GM19455 (cell line): Measurements from ENCODE around the gene N4BP2L2.

Experiments
- ATAC-seq: cut with Tn5 transposase; IDR thresholded peaks from one replicate; pipeline ENCODE4 v1.9.1; 2021; ENCODE audit not compliant: unreplicated experiment

The N4BP2L2 gene

DNA sequence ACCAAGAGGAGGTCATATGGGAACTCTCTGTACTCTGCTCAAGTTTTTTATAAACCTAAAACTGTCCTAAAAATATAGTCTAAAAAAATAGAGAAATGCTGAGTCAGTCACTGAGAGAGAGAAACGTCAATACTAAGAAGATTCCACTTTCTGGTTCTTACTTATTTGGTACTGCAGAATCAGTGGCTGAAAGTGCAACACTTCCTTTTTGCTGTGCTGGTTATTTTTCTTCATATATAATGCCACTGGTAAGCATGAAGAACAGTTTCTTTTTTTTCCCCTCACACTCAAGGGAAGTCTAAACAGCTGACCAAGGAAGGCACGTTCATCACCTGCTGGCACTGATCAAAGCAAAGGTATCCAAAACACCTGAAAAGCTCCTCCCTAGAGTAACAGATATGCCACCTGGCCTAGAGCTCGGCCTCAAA, 66.4 kb downstream of the N4BP2L2 start:
- ATAC-seq = peak; percentile 89

DNA sequence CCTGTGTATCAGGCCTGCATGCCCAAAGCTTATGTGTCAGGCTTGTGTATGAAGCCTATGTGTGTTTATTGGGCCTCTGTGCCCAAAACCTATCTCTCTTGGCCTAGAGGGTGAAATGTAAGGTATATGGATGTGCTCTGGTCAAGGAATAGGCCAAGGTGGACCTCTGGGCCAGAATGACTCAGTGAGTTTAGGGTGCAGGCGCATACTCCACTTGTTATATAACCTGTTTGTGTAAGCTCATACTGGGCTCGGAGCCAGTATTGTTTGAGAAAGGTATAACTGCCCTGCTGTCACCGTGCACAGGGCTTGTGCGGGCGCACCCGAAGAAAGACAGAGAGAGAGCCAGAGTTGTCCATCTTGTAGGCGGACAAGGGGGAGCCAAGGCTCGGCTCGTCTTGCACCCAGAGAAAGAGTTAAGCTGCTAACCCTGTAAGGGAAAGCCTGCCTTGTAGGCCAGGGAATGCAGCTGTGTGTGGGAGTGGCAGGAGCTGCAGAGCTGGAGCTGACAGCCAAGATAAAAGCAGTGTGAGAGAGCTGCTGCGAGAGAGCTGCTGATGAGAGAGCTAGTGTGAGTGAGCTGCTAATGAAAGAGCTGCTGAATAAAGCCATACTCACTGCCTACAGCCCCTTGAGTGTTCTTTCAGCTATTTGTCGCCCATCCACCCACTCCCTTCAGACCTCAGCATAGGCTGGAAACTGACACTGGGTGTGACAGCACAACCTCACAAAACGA, 67.2 kb downstream of the N4BP2L2 start:
- no peak for ATAC-seq

DNA sequence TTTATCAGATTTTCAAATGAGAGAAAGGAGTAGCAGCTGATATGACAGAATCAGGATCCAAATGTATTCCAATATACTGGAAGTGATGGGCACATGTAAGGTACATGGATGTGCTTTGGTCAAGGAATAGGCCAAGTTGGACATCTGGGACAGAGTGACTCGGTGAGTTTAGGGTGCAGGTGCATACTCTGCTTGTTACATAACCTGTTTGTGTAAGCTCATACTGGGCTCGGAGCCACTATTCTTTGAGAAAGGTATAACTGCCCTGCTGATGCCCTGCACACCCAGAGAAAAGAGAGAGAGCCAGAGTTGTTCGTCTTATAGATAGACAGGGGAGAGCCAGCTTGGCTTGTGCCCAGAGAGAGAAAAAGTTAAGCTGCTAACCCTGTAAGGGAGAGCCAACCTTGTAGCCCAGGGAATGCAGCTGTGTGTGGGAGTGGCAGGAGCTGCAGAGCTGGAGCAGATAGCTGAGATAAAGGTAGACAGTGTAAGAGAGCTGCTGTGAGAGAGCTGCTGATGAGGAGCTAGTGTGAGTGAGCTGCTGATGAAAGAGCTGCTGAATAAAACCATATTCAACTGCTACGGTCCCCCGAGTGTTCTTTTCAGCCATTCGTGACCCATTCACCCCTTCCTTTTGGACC, 70.0 kb downstream of the N4BP2L2 start:
- ATAC-seq = no peak

DNA sequence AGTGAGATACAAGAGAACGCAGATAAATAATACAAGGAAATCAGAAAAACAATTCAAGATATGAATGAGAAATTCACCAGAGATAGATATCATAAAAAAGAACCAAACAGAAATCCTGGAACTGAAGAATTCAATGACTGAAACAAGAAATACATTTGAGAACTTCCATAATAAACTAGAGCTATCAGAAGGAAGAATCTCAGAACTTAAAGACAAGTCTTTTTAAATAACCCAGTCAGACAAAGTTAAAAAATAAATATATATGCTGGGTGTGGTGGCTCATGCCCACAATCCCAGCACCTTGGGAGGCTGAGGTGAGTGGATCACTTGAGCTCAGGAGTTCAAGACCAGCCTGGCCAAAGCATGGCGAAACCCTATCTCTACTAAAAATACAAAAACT, 82.0 kb downstream of the N4BP2L2 start:
- ATAC-seq = no peak

DNA sequence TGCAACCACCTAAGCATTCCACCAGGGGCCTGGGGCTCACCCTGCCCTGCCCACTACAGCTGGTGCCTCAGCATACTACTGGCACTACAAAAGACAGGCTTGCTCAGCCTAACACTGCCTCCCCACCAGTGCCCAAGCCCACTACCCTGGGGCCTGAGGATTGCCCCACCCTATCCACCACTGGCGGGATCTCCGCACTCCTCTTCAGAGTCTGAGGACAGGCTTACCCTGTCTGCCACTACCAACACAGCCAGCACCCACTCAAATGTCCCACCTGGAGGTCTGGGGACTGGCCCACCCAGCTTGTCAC, 83.0 kb downstream of the N4BP2L2 start:
- no peak for ATAC-seq

DNA sequence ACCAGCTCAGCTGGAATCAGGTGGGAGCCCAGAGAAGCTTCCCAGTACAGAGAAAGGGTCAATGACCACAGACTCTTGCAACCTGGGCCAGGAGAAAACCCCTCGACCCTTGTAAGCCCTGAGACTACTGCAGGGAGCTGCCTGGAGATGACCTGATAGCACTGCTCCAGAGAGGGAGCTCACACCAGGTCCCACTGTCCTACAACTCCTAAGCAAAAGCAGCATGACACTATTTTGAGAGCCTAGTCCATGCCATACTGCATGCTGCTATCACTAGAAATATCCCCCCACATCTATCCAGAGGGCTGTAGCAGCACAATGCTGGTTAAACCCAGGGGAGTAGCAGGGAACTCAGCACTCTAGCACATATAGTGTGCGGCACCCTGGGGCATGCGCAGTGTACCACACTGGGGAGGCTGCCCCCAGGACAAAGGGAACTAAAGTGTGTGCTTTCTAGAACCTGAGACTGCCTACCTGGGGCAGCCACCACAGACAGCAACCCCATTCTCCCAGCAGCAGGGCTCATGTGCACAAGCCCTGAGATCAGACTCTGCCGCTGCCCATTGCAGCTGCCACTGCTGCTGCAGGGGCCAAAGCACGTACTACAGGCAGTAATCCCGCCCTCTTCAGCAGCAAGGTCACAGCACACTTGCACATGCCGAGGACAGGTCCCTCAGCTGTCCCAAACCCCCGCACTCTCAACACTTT, 83.6 kb downstream of the N4BP2L2 start:
- no peak for ATAC-seq

DNA sequence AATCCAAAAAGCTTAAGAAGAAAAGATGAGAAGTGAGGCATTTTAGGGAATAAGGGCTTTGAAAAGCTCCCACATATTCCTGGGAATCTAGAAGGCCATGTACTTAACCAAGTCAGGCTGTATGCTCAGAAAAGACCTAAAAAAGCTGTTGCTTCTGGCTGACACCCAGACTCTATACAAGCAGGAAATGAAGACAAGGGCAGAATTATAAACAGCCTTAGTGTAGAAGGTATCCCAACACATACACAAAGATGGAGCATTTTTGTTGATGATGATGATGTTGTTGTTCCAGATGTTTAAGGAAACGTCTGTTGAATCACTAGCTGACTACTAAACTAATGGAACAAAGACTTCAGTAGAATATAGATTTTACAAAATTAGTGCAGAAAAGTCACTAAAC, 84.6 kb downstream of the N4BP2L2 start:
- no peak for ATAC-seq

DNA sequence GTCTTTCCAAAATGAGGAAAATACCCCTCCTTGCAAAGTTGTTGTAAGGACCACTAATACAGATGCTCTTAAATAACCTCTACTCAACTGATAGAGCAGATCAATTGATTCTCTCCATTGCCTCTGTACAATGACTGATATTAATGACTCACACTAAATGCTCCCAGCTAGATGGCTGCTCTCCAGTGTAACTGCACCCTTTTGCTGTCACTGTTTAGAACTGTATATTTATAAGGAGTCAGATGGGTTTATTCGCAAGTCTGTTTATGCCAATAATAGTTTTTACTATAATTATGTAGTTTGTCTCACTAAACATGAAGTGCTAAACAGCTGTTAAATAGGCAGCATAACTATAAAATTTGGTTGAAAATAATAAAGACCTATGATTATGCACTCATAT, 89.6 kb downstream of the N4BP2L2 start:
- no peak for ATAC-seq

DNA sequence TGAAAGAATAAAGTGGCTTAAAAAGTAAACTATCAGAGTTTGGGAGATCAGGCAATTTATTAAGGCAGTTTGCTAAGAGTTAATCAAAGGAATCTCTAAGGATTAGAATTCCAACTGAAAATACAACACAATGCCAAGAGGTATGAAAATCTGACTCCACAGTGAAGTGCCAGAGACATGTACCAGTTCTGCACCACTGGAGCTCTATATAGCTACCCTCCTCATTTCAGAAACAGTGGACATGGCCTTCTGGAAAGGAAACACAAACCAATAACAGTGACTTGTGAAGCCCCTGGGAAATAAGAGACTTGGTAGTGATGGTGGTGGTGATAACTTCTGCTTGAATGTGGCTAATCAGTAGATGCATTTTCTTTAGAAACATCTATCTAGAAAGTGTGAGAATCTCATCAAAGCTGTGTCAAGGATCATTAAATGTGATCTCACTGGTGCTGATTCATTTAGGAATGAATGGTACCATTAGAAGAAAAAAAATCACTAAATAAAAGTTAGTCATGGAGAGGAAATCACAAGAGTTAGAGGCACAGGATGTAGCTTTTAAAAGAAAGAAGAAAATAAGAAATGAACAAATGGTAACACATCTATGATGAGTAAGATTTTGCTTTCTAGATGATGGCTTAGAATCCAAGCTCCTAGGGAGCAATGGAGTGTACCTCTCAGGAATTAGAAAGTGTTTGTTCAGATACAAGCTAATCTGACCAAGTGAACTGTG, 90.5 kb downstream of the N4BP2L2 start:
- no peak for ATAC-seq

DNA sequence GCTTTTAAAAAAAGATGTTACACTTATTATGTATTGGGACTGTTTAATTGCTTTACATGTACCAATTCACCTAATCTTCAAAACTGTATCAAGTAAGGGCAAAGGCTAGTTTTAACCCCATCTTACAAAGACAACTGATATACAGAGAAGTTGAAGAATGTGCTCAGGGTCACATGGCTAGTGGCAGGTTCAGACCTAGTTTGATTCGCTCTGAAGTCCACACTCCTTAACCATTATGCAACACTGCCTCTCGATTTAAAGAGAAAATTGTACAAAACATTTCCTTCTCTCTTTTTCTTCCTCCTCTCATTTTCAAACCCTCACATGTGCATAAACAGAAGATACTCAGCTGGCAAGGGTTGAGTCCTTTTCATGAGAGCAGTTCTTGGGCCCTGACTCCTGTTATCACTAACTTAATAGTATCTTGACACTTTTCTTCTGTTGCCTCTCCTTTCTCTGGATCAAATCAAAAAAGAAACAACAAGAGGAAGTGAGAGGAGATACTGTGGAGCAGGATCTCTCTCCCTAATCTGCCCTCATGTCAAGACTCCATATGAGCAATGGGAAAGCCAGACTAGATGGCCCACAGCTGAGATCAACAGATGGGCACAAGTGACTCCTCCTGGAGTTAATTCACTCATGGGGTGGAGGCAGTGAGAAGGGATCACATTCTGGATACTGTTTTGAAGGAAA, 91.7 kb downstream of the N4BP2L2 start:
- no peak for ATAC-seq

DNA sequence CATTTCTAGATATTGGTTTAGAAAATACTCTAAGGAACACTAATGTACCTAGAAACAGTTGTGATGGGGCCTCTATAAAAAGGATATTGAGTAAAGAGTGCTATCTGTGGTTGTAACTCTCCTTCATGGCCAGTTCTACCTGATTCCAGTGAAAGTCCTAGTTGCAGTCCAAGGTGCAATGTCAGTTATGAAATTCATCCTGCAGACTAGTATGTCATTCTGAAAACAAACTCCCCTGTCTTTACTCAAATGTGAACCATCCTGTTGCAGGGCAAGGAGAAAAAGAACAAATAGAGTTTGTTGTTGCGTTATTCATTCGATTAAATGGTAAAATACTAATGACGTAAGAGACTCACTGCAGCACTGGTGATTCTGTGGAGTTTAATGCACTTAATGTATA, 92.4 kb downstream of the N4BP2L2 start:
- ATAC-seq = no peak

DNA sequence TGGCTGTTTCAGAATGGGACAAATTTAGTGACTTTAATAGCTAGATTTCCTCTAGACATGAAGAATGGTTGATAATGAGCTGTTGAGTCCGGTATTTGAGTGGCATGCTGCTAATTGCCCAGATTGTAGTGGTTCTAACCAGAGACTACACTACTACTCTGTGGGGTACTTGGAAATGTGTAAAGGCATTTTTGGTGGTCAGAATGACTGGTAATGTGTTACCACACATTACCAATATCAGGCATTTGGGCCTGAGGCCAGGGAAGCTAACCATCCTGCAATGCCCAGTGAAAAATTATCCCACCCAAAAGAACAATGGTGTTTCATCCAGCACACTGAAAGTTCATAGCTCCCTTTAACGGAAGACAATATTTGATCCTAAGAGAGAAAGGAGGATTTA, 93.1 kb downstream of the N4BP2L2 start:
- ATAC-seq = no peak

DNA sequence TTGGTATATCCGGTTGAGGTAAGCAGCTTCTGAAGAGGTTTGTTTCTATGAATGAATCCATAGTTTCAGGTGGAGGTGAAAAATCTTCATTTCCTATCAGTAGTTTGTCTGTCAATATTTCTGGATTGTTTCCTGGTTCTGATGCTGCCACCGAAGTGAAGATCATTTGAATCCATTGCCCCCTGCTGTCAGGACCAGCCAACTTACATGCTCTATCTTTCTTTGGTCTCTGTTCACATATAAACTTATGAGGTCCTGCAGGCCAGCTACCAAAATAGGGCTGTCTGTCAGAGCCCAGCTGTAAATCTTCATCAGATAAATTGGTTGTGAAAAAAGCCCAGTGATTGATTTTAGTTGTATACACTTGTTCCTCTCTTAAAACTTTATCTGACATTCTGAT, 95.5 kb downstream of the N4BP2L2 start:
- no peak for ATAC-seq

DNA sequence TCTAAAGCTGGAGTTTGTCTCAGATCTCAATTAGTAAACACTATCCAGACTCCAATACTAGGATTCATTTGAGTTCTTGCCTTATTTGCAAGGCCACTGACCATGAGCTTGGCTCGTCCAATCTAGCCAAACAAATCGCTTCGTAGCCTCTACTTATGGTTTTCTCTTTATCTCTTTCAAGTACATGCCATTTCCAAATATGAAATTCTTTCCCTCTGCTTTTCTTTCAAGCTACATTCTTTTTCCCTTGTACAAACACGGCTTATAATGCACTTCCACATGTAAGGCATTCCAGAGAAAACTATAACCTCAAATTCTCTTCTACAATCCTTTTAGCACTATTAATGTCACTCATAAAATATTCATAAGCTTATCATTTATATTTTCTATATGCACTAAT, 99.7 kb downstream of the N4BP2L2 start:
- ATAC-seq = no peak

DNA sequence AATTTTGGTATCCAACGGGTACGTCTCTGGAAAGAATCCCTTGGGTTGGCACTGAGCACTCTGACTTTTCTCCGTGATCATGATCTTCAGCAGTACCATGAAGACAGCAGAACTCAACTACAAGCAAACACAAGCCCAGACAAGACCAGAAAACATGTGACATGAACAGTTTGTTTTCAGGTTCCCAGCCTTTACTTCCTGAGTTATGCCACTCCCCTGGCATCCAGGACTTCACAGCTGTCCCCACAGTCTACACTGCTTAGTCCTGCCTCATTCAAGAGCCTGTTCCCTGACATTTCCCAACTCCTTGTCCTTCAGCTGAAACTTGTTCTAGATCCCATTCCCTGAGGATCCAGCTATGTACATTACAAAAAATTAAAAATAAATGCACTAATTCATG, 105.7 kb downstream of the N4BP2L2 start:
- no peak for ATAC-seq

DNA sequence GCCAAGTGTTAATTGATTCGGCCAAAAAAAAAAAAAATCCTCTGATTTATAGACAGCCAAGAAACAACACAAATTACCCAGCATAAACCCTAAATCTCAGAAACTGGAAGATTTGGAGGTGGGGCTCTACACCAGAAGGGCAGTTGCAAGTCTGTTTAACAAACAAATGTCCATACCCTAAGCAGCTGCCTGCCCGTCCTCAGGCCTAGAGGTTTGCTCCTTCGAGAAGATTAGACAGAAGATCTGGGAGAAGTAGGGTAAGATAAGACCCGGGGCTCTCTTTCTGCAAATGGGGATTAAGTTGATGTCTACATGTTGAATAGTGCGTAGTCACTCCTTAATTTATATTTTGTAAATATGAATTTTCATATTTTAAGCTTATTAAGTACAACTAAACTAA, 107.2 kb downstream of the N4BP2L2 start:
- ATAC-seq = no peak

DNA sequence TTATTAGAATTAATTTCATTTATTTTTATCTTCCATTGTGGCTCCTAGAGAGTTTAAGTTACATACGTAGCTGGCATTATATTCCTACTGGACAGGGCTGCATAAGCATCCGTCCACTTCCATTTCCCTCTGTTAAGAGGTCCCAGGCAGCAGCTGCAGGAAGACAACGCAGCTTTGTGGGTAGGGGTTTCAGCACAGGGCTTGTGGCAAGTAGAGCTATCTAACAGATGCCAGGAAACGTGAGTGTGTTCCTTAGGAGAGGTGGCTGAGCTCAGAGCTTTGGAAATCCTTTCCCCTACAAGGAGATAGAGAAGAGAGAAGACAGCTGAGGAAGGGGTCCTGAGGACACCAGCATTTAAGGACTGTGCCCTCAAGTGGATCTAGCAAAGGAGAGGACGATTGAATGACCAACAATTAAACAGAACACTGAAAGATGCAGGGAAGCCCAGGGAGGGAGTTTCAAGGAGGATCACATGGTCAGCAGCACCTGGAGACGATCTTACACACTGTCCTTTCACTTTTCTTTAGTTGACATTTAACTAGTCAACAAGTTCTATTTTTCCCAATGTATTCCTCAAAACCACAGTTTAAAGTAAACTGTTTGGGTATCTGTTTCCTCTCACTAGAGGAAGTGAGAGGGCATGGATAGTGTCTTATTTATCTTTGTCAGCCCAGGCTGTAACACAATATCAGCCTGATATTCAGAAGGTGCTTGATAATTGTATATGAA, 108.4 kb downstream of the N4BP2L2 start:
- no peak for ATAC-seq

DNA sequence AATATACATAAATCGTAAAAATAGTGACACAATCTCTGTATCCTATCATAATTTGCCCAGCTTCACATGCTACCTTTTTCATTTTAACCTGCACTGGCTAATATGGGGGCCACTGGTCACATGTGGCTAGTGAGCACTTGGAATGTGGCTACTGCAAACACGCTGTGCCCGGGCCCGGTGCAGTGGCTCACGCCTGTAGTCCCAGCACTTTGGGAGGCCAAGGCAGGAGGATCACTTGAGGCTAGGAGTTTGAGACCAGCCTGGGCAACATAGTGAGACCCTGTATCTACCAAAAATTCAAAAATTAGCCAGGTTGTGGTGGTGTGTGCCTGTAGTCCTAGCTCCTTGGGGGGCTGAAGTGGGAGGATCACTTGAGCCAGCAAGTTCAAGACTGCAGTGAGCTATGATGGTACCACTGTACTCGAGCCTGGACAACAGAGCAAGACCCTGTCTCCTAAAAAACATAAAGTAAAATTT, 109.1 kb downstream of the N4BP2L2 start:
- no peak for ATAC-seq

DNA sequence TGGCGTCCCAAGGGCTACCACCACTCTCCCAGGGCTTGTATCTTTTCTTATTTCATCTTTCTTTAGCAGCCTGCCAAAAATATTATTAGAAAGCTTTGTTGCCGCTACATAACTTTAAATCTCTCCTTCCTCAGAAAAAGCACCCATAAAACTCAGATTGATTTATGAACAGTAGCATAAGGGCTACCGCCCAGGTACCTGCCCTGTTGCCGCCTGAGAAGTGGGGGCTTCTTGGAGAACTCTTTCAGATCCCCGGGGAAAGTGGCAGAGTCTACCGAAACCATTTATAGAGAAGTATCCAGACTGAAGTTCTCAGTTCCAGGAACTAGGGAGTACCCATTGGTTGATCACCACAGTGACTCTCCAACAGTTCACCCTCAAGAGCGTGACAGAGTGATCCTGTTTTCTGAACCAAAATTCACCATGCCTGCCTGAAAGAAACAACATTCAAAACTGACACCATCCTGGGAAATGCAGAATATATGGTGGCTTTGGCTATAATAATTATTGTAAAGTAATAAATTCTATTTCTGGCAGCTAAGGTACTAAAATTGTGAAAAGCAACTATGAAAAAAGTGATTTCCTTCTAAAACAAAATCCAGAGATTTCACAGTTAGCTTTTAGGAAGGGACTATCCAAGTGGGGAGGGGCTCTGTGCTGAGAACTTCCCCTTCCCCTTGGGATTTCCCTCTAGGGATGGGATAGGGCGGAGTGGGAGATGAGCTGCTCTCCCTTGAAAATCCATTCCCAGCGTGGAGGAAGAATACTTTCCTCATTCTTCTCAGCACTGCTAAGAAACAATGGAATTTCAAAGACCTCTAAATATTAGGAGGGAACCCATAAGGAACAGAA, 109.8 kb downstream of the N4BP2L2 start:
- no peak for ATAC-seq
